IMR-90 (cell line): Measurements from ENCODE around the gene CHRNG.

Experiments
- BHLHE40 ChIP-seq: fragments of 150-350 bp; IDR thresholded peaks from 2 replicates; pipeline ENCODE4 v1.6.1; 2016; ENCODE audit warnings: mild to moderate bottlenecking, low read depth, low read length
- CEBPB ChIP-seq: IDR thresholded peaks from 2 replicates; pipeline ENCODE4 v1.6.1; 2012; ENCODE audit warnings: low read depth, low read length, improper control_type of control experiment
- CHD1 ChIP-seq: IDR thresholded peaks from 2 replicates; pipeline ENCODE4 v1.6.1; 2012; ENCODE audit warnings: low read depth, low read length, improper control_type of control experiment
- CTCF ChIP-seq: conservative IDR thresholded peaks from 2 replicates; pipeline ENCODE4 v1.5.1; 2012; ENCODE audit warnings: mild to moderate bottlenecking, low read depth, low read length, improper control_type of control experiment
- MAFK ChIP-seq: IDR thresholded peaks from 2 replicates; pipeline ENCODE4 v1.6.1; 2012; ENCODE audit warnings: low read depth, low read length, improper control_type of control experiment
- MAZ ChIP-seq: IDR thresholded peaks from 2 replicates; pipeline ENCODE4 v1.6.1; 2012; ENCODE audit warnings: low read depth, mild to moderate bottlenecking, low read length, improper control_type of control experiment, moderate library complexity, borderline replicate concordance
- MXI1 ChIP-seq: IDR thresholded peaks from 2 replicates; pipeline ENCODE4 v1.6.1; 2012; ENCODE audit warnings: low read depth, mild to moderate bottlenecking, low read length, moderate library complexity, borderline replicate concordance
- NFE2L2 ChIP-seq: fragments of 150-350 bp; IDR thresholded peaks from 2 replicates; pipeline ENCODE4 v1.6.1; 2016; ENCODE audit warnings: low read depth, mild to moderate bottlenecking, low read length
- POLR2A ChIP-seq: IDR thresholded peaks from 2 replicates; pipeline ENCODE4 v1.6.1; 2012; ENCODE audit warnings: mild to moderate bottlenecking, low read depth, low read length
- RAD21 ChIP-seq: IDR thresholded peaks from 2 replicates; pipeline ENCODE4 v1.6.1; 2012; ENCODE audit warnings: low read length, improper control_type of control experiment
- RCOR1 ChIP-seq: IDR thresholded peaks from 2 replicates; pipeline ENCODE4 v1.6.1; 2012; ENCODE audit warnings: mild to moderate bottlenecking, low read length, improper control_type of control experiment; ENCODE audit not compliant: insufficient replicate concordance
- RFX5 ChIP-seq: IDR thresholded peaks from 2 replicates; pipeline ENCODE4 v1.8.0; 2012; ENCODE audit warnings: low read depth, mild to moderate bottlenecking, low read length, moderate library complexity
- SMC3 ChIP-seq: fragments of 150-350 bp; IDR thresholded peaks from 2 replicates; pipeline ENCODE4 v1.6.1; 2016; ENCODE audit warnings: low read depth, mild to moderate bottlenecking, antibody characterized with exemption, low read length, moderate library complexity
- USF2 ChIP-seq: fragments of 150-350 bp; IDR thresholded peaks from 2 replicates; pipeline ENCODE4 v1.6.1; 2017; ENCODE audit warnings: mild to moderate bottlenecking, antibody characterized with exemption, low read length, low read depth

DNA sequence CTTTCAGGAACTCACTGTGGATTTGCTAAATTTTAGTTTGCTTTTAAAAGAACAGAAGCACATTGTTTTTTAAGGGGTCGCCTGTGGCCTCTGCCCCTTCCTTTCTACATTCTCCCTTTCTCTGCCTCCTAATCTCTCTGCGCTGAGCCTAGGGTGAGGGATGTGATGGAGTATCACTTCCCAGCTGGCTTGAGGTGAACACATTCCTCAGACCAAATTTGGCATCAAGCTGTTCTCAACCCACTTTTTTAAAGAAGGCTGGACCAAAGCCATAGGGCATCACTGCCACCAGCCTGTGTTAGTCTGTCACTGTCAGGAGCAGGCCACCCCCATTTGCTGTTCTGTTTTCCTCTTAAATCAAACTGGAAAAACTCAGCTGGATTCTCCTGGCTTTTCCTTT is 38.3 kb downstream of the CHRNG start:
- TF ChIP-seq CTCF (no peak), RFX5 (no peak), POLR2A (no peak), SMC3 (no peak), MAFK (no peak), USF2 (no peak), CHD1 (no peak), BHLHE40 (no peak), CEBPB (no peak), RAD21 (no peak), NFE2L2 (no peak), MXI1 (no peak), MAZ (no peak), RCOR1 (no peak)
